Measurements from ENCODE around the gene CRISP1.

GRCh38 chr6:49892280-49892679 is 25.9 kb upstream of the CRISP1 start:
- TF ChIP-seq POLR2A (IDR thresholded peaks at IDR 0.05) (no peak), CTCF (IDR thresholded peaks at IDR 0.05) (no peak), POLR2AphosphoS5 (IDR thresholded peaks at IDR 0.05; ENCODE audit: insufficient read depth in 1 of 2, low read depth in 1 of 2) (no peak)
